KBM-7 (cell line): ENCODE measurements around the gene NAPB.

Source experiments
- DNase-seq: peaks from one replicate; pipeline ENCODE4 v3.0.0-alpha.2; 2015
- in situ Hi-C: fragments of 300-500 bp; cut with MboI; formaldehyde crosslinking; loops from 2 replicates; pipeline ENCODE4 v1.14.3; 2020; ENCODE audit warnings: low sequenced_read_pairs, low pct_unique_long_range_greater_than_20kb, mixed read lengths

NAPB gene

DNA sequence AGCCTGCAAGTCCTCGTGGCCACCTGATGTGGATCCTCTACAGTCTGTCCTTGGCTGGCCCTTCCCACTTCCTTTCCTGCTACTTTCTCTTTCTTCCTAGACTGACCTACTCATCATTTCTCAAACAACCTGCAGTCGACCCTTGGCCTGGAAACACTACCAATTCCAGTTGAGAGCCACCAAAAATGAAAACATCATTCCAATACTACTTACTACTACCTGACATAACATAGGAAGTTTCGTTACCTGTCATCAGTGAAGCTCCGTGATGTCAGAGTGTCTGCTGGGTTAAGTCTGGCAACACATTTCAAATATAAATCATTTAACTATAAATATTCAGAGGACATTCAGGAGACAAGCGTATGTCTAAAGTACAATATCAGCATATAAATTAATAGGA lies 45.5 kb downstream of the NAPB start:
- in situ Hi-C loops = no loop called here
- no peak for DNase-seq

- no peak for DNase-seq
- in situ Hi-C loops = no loop called here
Observed at GRCh38 chr20:23374441-23374840, 46.8 kb downstream of the NAPB start.

GRCh38 chr20:23371496-23371895 lies 49.8 kb downstream of the NAPB start:
- in situ Hi-C loops = no loop called here
- no peak for DNase-seq

GRCh38 chr20:23370873-23371272 lies 50.4 kb downstream of the NAPB start:
- no peak for DNase-seq
- in situ Hi-C loops = no loop called here

DNA sequence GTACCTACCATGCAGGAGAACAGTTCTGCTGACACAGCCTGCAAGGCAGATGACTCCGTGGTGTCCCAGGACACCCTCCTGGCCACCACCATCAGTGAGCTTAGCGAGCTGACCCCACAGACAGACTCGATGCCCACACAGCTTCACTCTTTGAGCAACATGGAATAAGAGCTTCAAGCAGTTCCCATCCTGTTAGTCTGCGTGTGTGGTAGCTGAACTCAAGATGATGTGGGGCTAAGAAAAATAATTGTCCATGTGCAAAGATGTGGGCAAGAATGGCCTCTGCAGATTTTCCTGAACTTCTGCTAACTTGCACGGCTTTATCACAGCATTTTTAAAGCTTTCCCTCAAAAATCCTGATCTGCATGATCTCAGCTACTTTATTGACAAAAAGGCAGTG lies 51.0 kb downstream of the NAPB start:
- in situ Hi-C loops = no loop called here
- no peak for DNase-seq

GRCh38 chr20:23369072-23369823 lies 52.0 kb downstream of the NAPB start:
- in situ Hi-C loops = no loop called here
- DNase-seq = no peak

DNA sequence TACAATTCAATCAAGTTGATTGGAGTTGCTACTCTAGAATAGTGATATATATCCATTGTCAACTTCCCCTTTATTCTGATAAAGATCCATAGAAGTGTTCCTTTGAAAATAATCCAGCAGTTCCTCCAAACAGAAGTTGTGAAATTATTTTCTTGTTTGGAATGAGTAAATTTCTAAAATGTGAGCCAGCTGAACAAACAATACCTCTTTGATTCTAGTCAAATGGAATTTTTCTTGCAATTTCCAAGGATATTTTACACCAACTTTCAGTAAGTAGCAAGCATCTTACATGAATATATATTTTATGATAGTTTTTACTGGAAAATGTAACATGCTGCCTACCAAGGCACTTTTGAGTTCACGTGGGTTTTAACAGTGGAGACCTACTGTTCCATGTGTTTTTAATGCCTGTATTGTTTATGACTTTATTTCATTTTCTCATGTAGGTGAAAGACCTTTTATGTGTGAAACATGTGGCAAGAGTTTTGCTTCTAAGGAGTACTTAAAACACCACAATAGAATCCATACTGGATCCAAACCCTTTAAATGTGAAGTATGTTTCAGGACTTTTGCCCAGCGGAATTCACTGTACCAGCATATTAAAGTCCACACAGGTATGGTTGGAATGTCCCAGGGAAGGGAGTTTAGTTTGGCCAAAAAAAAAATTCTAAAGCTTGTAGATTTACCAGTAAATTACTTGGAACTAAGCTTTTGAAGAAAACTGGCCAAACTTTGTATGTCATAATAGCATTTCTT lies 52.8 kb downstream of the NAPB start:
- in situ Hi-C loops = no loop called here
- DNase-seq = no peak

DNA sequence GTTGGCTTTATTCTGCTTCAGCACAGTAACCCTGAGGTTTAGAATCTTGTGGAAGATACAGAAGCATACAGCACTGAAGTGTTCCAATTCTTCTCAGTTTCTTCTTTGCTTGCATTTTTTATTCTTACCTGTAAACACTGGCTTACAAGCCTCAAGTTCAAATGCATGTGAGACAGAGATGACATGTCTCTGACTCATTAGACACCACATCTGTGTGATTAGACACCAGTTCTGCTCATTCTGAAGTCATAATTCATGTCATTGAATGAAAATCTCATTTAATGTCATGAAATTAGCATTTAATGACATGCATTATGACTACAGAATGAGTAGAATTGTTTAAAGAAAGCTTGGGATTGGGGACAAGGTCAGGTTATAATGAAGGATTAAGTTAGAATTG lies 53.5 kb downstream of the NAPB start:
- DNase-seq = no peak
- in situ Hi-C loops = no loop called here

GRCh38 chr20:23366384-23366783 lies 54.9 kb downstream of the NAPB start:
- in situ Hi-C loops = no loop called here
- DNase-seq = no peak

DNA sequence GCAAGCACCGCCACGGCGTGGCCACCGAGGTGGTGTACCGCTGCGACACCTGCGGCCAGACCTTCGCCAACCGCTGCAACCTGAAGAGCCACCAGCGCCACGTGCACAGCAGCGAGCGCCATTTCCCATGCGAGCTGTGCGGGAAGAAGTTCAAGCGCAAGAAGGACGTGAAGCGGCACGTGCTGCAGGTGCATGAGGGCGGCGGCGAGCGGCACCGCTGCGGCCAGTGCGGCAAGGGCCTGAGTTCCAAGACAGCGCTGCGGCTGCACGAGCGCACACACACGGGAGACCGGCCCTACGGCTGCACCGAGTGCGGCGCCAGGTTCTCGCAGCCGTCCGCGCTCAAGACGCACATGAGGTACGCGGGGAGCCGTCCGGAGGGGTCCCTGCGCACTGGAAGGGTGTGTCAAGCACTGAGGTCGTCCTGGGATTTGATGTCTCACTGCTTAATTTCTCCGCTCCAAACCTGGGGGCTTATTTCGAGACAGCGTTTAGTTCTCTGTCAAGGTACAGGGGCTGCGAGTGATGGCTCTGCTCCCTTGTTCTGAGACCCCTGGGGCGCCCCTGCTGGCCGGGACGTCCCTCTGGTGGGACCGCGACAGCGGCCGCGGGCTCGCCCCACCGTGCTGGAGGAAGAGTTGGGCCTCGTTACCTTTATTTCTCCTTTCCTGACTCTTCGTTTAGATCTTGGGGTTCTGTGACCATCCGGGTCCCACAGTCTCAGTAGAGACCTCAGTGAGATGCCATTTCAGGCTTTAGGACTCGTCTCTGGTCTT lies 55.7 kb downstream of the NAPB start:
- no peak for DNase-seq
- in situ Hi-C loops = no loop called here

DNA sequence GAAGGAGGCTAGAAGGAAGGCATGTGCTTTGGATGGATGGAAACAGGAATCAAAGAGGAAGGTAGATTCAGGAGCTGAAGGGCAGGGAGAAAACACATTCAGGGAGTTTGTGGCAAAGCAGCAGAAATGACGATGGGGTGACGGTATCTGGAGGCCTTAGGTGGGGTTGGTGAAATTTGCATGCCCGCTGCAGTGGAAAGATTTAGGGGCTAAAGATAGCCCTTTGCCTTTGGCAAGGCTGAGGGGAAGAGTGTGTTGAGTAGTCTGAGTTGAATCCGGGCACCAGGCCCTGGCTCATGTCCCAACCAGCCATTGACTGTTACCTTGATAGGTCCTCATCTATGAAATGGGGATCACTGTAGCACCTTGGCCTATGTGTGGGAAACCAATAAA lies 58.0 kb downstream of the NAPB start:
- no peak for DNase-seq
- in situ Hi-C loops = no loop called here

GRCh38 chr20:23362392-23363256 lies 58.7 kb downstream of the NAPB start:
- in situ Hi-C loops = no loop called here
- DNase-seq = peak; percentile 43

DNA sequence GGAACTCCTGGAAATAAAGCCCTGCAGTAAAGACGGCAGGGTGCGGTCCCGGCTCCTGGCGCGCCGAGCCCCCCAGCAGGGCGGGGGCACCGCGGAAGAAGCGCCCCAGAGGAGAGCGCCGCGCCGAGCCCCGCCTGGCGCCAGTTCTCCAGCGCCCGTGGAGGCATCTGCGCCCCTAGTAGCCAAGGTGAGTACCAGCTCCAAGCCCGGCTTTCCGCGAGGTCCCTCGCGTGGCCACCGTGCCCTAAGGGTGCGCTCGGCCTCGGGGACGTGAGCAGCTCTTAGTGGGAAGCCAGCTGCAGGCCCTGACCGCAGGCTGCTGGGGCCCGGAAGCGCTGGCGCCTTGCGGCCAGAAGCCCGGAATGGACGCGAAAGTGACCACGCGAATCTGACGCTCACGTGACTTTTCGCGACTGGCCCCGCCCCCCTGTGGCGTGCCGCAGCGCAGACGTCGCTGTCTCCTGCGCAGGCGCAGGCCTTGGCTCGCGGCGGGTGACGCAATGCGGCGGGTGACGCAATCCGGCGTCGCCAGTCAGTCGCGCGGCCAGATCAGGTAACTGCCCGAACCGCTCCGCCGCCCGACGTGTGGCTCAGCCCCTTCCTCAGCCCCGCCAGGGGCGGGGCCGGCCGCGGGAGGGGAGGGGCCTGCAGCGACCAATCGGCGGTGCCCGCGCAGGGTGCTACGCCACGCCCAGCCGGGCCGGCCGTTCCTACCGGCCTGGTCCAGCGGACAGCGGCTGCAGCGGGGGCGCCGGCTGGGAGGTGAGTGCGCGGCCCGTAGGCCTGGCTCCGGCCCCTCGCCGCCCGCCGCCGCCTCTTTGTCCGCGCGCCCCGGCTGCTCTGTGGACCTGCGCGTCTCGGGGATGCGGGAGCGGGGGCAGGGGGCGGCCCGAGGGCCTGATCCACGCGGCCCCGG lies 59.6 kb downstream of the NAPB start, which contains the start of gene GZF1:
Gene GZF1, plus strand, starts transcription at position 707 of the 916 bp plus-strand sequence. CDS start 2,202 bp downstream, outside the sequence.
- in situ Hi-C loops = no loop called here
- peak; percentile 97 for DNase-seq

GRCh38 chr20:23361119-23361475 lies 60.2 kb downstream of the NAPB start:
- in situ Hi-C loops = no loop called here
- DNase-seq = no peak

- no peak for DNase-seq
- in situ Hi-C loops = no loop called here
Observed at GRCh38 chr20:23360531-23360930, 60.8 kb downstream of the NAPB start.

GRCh38 chr20:23358923-23359593 lies 62.2 kb downstream of the NAPB start:
- DNase-seq = no peak
- in situ Hi-C loops = no loop called here

GRCh38 chr20:23358563-23358906 lies 62.8 kb downstream of the NAPB start:
- in situ Hi-C loops = no loop called here
- DNase-seq = no peak
